Endodermal cell (in vitro differentiated cells): ENCODE data around the gene RUNX1. TPM values are rescaled to one million over a fixed set of nuclear protein-coding genes. Genes with fewer than 3 reads are reported as not detected.
A peak's percentile ranks its signal among the peaks of the same experiment; 100 is the strongest.

Experiments used
- DNase-seq: peaks from one replicate; pipeline ENCODE4 v3.0.0-alpha.2; 2017
- H3K27ac ChIP-seq: 2 replicates; pipeline ENCODE4 v1.5.1; 2013; ENCODE audit warnings: mild to moderate bottlenecking, low read depth, low read length, moderate library complexity
- H3K27me3 ChIP-seq: 2 replicates; pipeline ENCODE4 v1.6.1; 2013; ENCODE audit warnings: mild to moderate bottlenecking, low read length, moderate library complexity; ENCODE audit not compliant: insufficient read depth, control insufficient read depth, poor library complexity, severe bottlenecking
- H3K36me3 ChIP-seq: 2 replicates; pipeline ENCODE4 v1.7.0; 2013; ENCODE audit warnings: mild to moderate bottlenecking, low read length, moderate library complexity; ENCODE audit not compliant: control insufficient read depth, insufficient read depth
- H3K4me1 ChIP-seq: one replicate; pipeline ENCODE4 v1.7.0; 2013; ENCODE audit warnings: low read length; ENCODE audit not compliant: control insufficient read depth, insufficient read depth
- H3K4me3 ChIP-seq: 2 replicates; pipeline ENCODE4 v1.5.1; 2013; ENCODE audit warnings: mild to moderate bottlenecking, low read length, moderate library complexity
- H3K9ac ChIP-seq: 2 replicates; pipeline ENCODE4 v1.6.1; 2013; ENCODE audit warnings: mild to moderate bottlenecking, low read length, moderate library complexity; ENCODE audit not compliant: poor library complexity, severe bottlenecking; ENCODE audit errors: extremely low read depth
- H3K9me3 ChIP-seq: 2 replicates; pipeline ENCODE4 v1.6.1; 2013; ENCODE audit warnings: mild to moderate bottlenecking, low read length, moderate library complexity; ENCODE audit not compliant: control insufficient read depth
- H3K27ac Mint-ChIP-seq: 2 replicates; pipeline ENCODE4 v1.8.0; 2020; ENCODE audit warnings: mixed read lengths
- H3K27me3 Mint-ChIP-seq: 2 replicates; pipeline ENCODE4 v1.8.0; 2021; ENCODE audit warnings: mild to moderate bottlenecking, mixed read lengths; ENCODE audit not compliant: insufficient read depth
- H3K36me3 Mint-ChIP-seq: 2 replicates; pipeline ENCODE4 v1.8.0; 2020; ENCODE audit warnings: low read depth, mixed read lengths
- H3K4me1 Mint-ChIP-seq: 2 replicates; pipeline ENCODE4 v1.8.0; 2020; ENCODE audit warnings: mixed read lengths
- H3K4me3 Mint-ChIP-seq: 2 replicates; pipeline ENCODE4 v1.8.0; 2020; ENCODE audit warnings: mild to moderate bottlenecking, moderate library complexity, mixed read lengths
- H3K9me3 Mint-ChIP-seq: 2 replicates; pipeline ENCODE4 v1.8.0; 2020; ENCODE audit warnings: mild to moderate bottlenecking, mixed read lengths
- WGBS, 2 experiments: methylation state at CpG; one replicate each; pipeline versions ENCODE4 v1.1.5 to v1.1.7; 2013; ENCODE audit warnings: missing lambda C conversion rate in 2 of 2, mixed read lengths in 1 of 2; ENCODE audit not compliant: insufficient coverage in 1 of 2, insufficient read length in 1 of 2; 5-methylcytosine and 5-hydroxymethylcytosine counted together
- total RNA-seq, 2 donors: library from RNA; stranded (reverse); fragmentation: NEBNext Ultra II Directional in 1 of 2; extraction: Animal tissue kit (Norgen Biotek cat#: 25700) in 1 of 2; gene quantifications; 2 replicates in 1 of 2; 3 replicates in 1 of 2; pipeline ENCODE4 v1.2.1, GENCODE V29; 2021
- TF ChIP-seq, protein P1 (sequence below): fragments of 200-600 bp; sonication (generic); conservative IDR thresholded peaks from 2 replicates; pipeline ENCODE4 v1.5.0; 2021; ENCODE audit warnings: antibody characterized with exemption, mild to moderate bottlenecking

The RUNX1 gene
- total RNA-seq, 2 donors from 2014 or later, result 0.31 to 2.8 TPM

DNA sequence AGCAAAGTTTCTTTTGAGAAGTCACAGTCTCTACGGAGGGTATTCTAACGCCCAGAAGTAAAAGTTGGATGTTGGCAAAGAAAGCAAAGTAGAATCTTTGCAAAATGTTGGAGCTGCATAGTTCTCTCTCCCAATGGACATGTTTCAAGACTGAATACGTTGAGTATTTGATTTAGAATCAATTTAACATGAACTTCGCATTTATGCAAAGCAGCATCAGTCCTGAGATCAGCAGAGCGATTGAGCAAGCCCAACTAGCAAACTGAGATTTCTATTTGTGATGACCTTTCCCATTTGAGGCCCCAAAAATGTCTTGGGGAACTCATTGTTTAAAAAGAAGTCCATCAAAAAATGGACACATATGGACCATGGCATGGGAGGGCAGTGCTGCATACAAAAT, 8.0 kb downstream of the RUNX1 start:
- TF ChIP-seq, protein P1, sequence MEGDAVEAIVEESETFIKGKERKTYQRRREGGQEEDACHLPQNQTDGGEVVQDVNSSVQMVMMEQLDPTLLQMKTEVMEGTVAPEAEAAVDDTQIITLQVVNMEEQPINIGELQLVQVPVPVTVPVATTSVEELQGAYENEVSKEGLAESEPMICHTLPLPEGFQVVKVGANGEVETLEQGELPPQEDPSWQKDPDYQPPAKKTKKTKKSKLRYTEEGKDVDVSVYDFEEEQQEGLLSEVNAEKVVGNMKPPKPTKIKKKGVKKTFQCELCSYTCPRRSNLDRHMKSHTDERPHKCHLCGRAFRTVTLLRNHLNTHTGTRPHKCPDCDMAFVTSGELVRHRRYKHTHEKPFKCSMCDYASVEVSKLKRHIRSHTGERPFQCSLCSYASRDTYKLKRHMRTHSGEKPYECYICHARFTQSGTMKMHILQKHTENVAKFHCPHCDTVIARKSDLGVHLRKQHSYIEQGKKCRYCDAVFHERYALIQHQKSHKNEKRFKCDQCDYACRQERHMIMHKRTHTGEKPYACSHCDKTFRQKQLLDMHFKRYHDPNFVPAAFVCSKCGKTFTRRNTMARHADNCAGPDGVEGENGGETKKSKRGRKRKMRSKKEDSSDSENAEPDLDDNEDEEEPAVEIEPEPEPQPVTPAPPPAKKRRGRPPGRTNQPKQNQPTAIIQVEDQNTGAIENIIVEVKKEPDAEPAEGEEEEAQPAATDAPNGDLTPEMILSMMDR, result no peak
- H3K36me3 ChIP-seq, result no peaks in the 10 kb centered on the region
- Mint-ChIP-seq H3K4me1 (peaks cover 8% of the 10 kb centered on the region), H3K27ac (no peak overlapping the region), H3K4me3 (no peak overlapping the region), H3K36me3 (no peaks in the 10 kb centered on the region), H3K9me3 (no peaks in the 10 kb centered on the region), H3K27me3 (no peaks in the 10 kb centered on the region)
- no peak for DNase-seq
- peaks cover 18% of the 10 kb centered on the region for H3K9me3 ChIP-seq
- WGBS, 2 experiments, result 94 to 95% methylated on average over 4 to 5 of the region's 5 CpGs
- H3K27ac ChIP-seq, result no peak overlapping the region
- no peaks in the 10 kb centered on the region for H3K4me1 ChIP-seq
- H3K4me3 ChIP-seq, result no peak overlapping the region
- H3K27me3 ChIP-seq, result no peaks in the 10 kb centered on the region
- no peak overlapping the region for H3K9ac ChIP-seq

GRCh38 chr21:35039595-35040289, 9.4 kb downstream of the RUNX1 start:
- Mint-ChIP-seq H3K9me3 (no peaks in the 10 kb centered on the region), H3K4me1 (peaks cover 8% of the 10 kb centered on the region), H3K36me3 (no peaks in the 10 kb centered on the region), H3K27me3 (no peaks in the 10 kb centered on the region), H3K4me3 (no peak overlapping the region), H3K27ac (no peak overlapping the region)
- Histone ChIP-seq H3K27ac (no peak overlapping the region), H3K9ac (no peak overlapping the region), H3K27me3 (no peaks in the 10 kb centered on the region), H3K9me3 (peaks cover 4% of the 10 kb centered on the region), H3K4me1 (no peaks in the 10 kb centered on the region), H3K4me3 (no peak overlapping the region), H3K36me3 (no peaks in the 10 kb centered on the region)
- TF ChIP-seq, protein P1, result no peak
- no peak for DNase-seq
- 86 to 100% methylated on average over 1 to 3 of the region's 3 CpGs for WGBS, 2 experiments

DNA sequence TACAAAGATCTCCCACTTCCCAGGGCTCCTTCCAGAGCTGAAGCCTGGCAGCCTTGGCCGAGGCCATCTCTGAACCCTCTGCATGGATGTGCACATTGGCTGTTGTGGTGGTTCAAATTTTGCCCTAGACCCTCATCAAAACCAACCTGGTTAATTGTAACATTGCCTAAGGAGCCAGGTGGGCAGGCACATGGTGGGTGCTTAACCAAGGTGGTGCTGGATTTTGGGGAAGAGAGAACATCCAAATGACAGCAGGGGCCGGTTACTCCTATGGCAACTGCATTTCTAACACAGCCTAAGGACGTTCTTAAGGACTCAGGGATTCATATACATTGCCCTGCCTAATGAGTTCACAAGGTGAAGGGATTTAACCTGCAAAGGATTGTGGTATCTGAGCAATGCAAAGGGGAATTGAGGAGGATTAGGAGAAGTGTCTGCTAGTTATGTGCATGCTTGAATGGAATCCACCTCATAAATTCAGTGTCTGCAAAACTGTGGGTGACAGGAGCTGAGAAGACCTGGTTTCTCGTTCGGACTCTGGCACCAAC, 10.3 kb downstream of the RUNX1 start:
- Histone ChIP-seq H3K4me3 (no peak overlapping the region), H3K27me3 (no peaks in the 10 kb centered on the region), H3K9me3 (no peaks in the 10 kb centered on the region), H3K9ac (no peak overlapping the region), H3K4me1 (no peaks in the 10 kb centered on the region), H3K36me3 (no peaks in the 10 kb centered on the region), H3K27ac (no peak overlapping the region)
- 82 to 97% methylated on average over 5 of the region's 5 CpGs for WGBS, 2 experiments
- no peak overlapping the region for H3K27ac Mint-ChIP-seq
- H3K27me3 Mint-ChIP-seq, result peaks cover 3% of the 10 kb centered on the region
- peaks cover 3% of the 10 kb centered on the region for H3K4me1 Mint-ChIP-seq
- no peaks in the 10 kb centered on the region for H3K9me3 Mint-ChIP-seq
- TF ChIP-seq, protein P1, result no peak
- peak; percentile 16 for DNase-seq
- H3K36me3 Mint-ChIP-seq, result no peaks in the 10 kb centered on the region
- H3K4me3 Mint-ChIP-seq, result no peak overlapping the region
